Spleen (tissue), 11 donors: ENCODE measurements around the gene TMEM129. TPM values are rescaled to one million over a fixed set of nuclear protein-coding genes. Genes with fewer than 3 reads are reported as not detected.

Source experiments
- DNase-seq: peaks from one replicate; pipeline ENCODE4 v3.0.0-alpha.2; 2020
- H3K27ac ChIP-seq, 8 donors: fragments of 200-600 bp; sonication (generic) in 7 of 8; 1 replicate in 4 of 8; 2 replicates in 4 of 8; pipeline versions ENCODE4 v1.5.0 to v1.8.0; 2016 to 2021; ENCODE audit warnings: inconsistent platforms in 4 of 8, mild to moderate bottlenecking in 4 of 8, moderate library complexity in 1 of 8
- H3K27me3 ChIP-seq, 7 donors: fragments of 200-600 bp; sonication (generic) in 6 of 7; replicated peaks in 1 of 7; 1 replicate in 4 of 7; 2 replicates in 3 of 7; pipeline versions ENCODE4 v1.5.0 to v1.8.0; 2016 to 2021; ENCODE audit warnings: inconsistent platforms in 3 of 7, mild to moderate bottlenecking in 1 of 7
- H3K36me3 ChIP-seq, 6 donors: fragments of 200-600 bp; sonication (generic) in 5 of 6; 1 replicate in 4 of 6; 2 replicates in 2 of 6; pipeline versions ENCODE4 v1.5.0 to v1.8.0; 2016 to 2021; ENCODE audit warnings: inconsistent platforms in 2 of 6
- H3K4me1 ChIP-seq, 6 donors: fragments of 200-600 bp; sonication (generic) in 5 of 6; 1 replicate in 3 of 6; 2 replicates in 3 of 6; pipeline versions ENCODE4 v1.5.0 to v1.8.0; 2016 to 2021; ENCODE audit warnings: inconsistent platforms in 3 of 6
- H3K4me3 ChIP-seq, 8 donors: fragments of 200-600 bp; sonication (generic) in 7 of 8; 1 replicate in 4 of 8; 2 replicates in 4 of 8; pipeline versions ENCODE4 v1.5.0 to v1.8.0; 2016 to 2021; ENCODE audit warnings: inconsistent platforms in 4 of 8, mild to moderate bottlenecking in 4 of 8, moderate library complexity in 2 of 8
- H3K9me3 ChIP-seq, 8 donors: fragments of 200-600 bp; sonication (generic) in 7 of 8; 1 replicate in 4 of 8; 2 replicates in 4 of 8; pipeline versions ENCODE4 v1.5.0 to v1.8.0; 2016 to 2021; ENCODE audit warnings: inconsistent platforms in 4 of 8
- POLR2A ChIP-seq, 3 donors: fragments of 450-650 bp; IDR thresholded peaks; one replicate each; pipeline ENCODE4 v1.5.1; 2017; ENCODE audit warnings: antibody characterized with exemption in 3 of 3, mild to moderate bottlenecking in 1 of 3
- POLR2AphosphoS5 ChIP-seq, 3 donors: sonication (generic); formaldehyde crosslinking; IDR thresholded peaks; one replicate each; pipeline ENCODE4 v1.5.1; 2017; ENCODE audit warnings: antibody characterized with exemption in 3 of 3
- WGBS, 5 donors: extraction: QIAGEN DNeasy Blood & Tissue Kit in 3 of 5; methylation state at CpG; one replicate each; pipeline versions ENCODE4 v1.1.5 to v1.1.7; 2013 to 2018; 5-methylcytosine and 5-hydroxymethylcytosine counted together
- intact Hi-C: fragments of 100-400 bp; cut with DNase I; formaldehyde crosslinking; loops from one replicate; pipeline ENCODE4 v1.15.0; 2023; ENCODE audit warnings: low total_unique reads
- polyA plus RNA-seq, 3 donors: library from polyadenylated mRNA; stranded (reverse); fragments of 200-250 nt; gene quantifications; one replicate each; pipeline ENCODE4 v1.2.1, GENCODE V29; 2013
- total RNA-seq, 7 donors: library from RNA; depleted of rRNA in 3 of 7; stranded (reverse); fragments of >200 nt in 3 of 7; fragmentation: NEBNext Ultra II Directional in 4 of 7; extraction: Animal tissue kit (Norgen Biotek cat#: 25700) in 4 of 7; gene quantifications; one replicate each; pipeline versions ENCODE4 v1.1.0 to v1.2.1, GENCODE V29; 2016 to 2021
- TF ChIP-seq, protein P1 (sequence below), 11 experiments: fragments of 200-600 bp in 7 of 11; fragments of 450-650 bp in 4 of 11; sonication (generic) in 4 of 11; IDR thresholded peaks in 8 of 11; conservative IDR thresholded peaks in 3 of 11; 1 replicate in 7 of 11; 2 replicates in 4 of 11; pipeline versions ENCODE4 v1.4.0 to v1.8.0; 2016 to 2021; ENCODE audit warnings: antibody characterized with exemption in 11 of 11, inconsistent platforms in 4 of 11, mild to moderate bottlenecking in 1 of 11
- donor health status: healthy with polysubstance abuse.
- donor health status: DM: no; HTN: no; CAD: no; lungs with moderate emphysema.
- donor health status: DM: no; HTN: no; CAD: no.
- donor health status: Bipolar disorder and iron deficiency.
- donor health status: healthy.
- donor health status: DM: no; HTN: no; CAD: no.
- donor health status: DM: yes; HTN: yes; CAD: no.

TMEM129 gene
- total and polyA plus RNA-seq, 10 donors: 17.2 to 51.0 (median 32.5) TPM

GRCh38 chr4:1758306-1759121 lies 37.4 kb upstream of the TMEM129 start:
- Histone ChIP-seq H3K4me1 (peaks cover 0 to 61% (median 32%) of the 10 kb centered on the region in 6 donors), H3K27me3 (peaks cover 0 to 16% (median 7%) of the 10 kb centered on the region in 7 donors), H3K27ac (no peak overlapping the region), H3K9me3 (no peaks in the 10 kb centered on the region), H3K36me3 (no peaks in the 10 kb centered on the region), H3K4me3 (no peak overlapping the region)
- intact Hi-C loops: no loop called here
- no peak for TF ChIP-seq POLR2AphosphoS5 (IDR thresholded peaks at IDR 0.05)
- TF ChIP-seq, protein P1, sequence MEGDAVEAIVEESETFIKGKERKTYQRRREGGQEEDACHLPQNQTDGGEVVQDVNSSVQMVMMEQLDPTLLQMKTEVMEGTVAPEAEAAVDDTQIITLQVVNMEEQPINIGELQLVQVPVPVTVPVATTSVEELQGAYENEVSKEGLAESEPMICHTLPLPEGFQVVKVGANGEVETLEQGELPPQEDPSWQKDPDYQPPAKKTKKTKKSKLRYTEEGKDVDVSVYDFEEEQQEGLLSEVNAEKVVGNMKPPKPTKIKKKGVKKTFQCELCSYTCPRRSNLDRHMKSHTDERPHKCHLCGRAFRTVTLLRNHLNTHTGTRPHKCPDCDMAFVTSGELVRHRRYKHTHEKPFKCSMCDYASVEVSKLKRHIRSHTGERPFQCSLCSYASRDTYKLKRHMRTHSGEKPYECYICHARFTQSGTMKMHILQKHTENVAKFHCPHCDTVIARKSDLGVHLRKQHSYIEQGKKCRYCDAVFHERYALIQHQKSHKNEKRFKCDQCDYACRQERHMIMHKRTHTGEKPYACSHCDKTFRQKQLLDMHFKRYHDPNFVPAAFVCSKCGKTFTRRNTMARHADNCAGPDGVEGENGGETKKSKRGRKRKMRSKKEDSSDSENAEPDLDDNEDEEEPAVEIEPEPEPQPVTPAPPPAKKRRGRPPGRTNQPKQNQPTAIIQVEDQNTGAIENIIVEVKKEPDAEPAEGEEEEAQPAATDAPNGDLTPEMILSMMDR (IDR thresholded peaks at IDR 0.05 in 8 of 11, conservative IDR thresholded peaks at IDR 0.05 in 3 of 11): no peak
- no peak for TF ChIP-seq POLR2A (IDR thresholded peaks at IDR 0.05)
- no peak for DNase-seq
- WGBS, 5 donors: 78 to 92% (median 86%) methylated on average over 24 to 27 of the region's 27 CpGs

GRCh38 chr4:1757836-1758235 lies 36.7 kb upstream of the TMEM129 start:
- TF ChIP-seq POLR2A (IDR thresholded peaks at IDR 0.05) (no peak), POLR2AphosphoS5 (IDR thresholded peaks at IDR 0.05) (no peak)
- TF ChIP-seq, protein P1 (IDR thresholded peaks at IDR 0.05 in 8 of 11, conservative IDR thresholded peaks at IDR 0.05 in 3 of 11): no peak
- no peaks in the 10 kb centered on the region for H3K36me3 ChIP-seq
- peaks cover 3 to 61% (median 33%) of the 10 kb centered on the region in 6 donors for H3K4me1 ChIP-seq
- no peak overlapping the region for H3K27ac ChIP-seq
- intact Hi-C loops: no loop called here
- DNase-seq: no peak
- 79 to 89% (median 83%) methylated on average over 15 to 17 of the region's 17 CpGs for WGBS, 5 donors
- H3K9me3 ChIP-seq: no peaks in the 10 kb centered on the region
- H3K27me3 ChIP-seq: peaks cover 0 to 15% (median 0%) of the 10 kb centered on the region in 7 donors
- no peak overlapping the region for H3K4me3 ChIP-seq

DNA sequence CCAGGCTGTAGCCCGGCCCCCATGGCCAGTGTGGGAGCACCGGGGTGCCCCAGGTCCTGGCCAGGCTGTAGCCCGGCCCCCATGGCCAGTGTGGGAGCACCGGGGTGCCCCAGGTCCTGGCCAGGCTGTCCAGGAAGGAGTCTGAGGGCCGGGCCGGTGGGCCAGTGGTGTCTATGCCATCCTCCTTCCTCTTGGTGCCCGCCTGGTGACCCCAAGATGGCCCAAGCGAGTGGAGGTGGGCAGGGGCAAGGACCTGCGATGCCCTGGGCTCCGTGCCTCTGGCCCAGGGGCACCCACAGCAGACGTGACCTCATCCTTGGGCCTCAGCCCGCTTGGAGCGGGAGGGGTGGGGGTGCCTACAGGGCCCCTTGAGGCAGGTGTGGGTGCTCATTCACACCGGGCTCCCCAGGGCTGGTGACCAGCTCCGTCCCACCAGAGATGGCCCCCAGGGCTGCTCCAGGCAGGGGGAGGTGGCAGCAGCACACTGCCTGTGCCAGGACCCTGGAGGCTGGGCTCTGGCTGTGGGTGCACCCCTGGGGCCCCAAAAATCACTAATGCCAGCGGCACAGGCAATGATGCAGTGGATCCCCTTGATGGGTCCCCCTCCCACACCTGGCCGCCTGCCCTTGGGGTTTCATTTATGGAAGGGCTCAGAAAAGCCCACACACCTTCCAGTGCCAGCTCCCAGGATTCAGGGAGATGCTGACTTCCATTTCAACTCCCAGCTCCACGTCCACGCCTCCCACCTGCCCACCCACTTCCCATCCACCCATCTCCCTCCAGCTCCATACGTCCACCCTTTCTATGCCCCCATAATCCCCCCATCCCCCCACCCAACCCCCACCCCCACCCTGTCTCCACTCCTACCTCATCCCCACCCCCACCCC lies 36.0 kb upstream of the TMEM129 start:
- no peak overlapping the region for H3K4me3 ChIP-seq
- H3K27ac ChIP-seq: no peak overlapping the region
- 81 to 88% (median 84%) methylated on average over 9 to 20 of the region's 20 CpGs for WGBS, 5 donors
- TF ChIP-seq POLR2A (IDR thresholded peaks at IDR 0.05) (no peak), POLR2AphosphoS5 (IDR thresholded peaks at IDR 0.05) (no peak)
- TF ChIP-seq, protein P1 (IDR thresholded peaks at IDR 0.05 in 8 of 11, conservative IDR thresholded peaks at IDR 0.05 in 3 of 11): no peak
- peaks cover 0 to 15% (median 0%) of the 10 kb centered on the region in 7 donors for H3K27me3 ChIP-seq
- DNase-seq: no peak
- H3K36me3 ChIP-seq: no peaks in the 10 kb centered on the region
- H3K9me3 ChIP-seq: no peaks in the 10 kb centered on the region
- peaks cover 10 to 62% (median 38%) of the 10 kb centered on the region in 6 donors for H3K4me1 ChIP-seq
- intact Hi-C loops: no loop called here
